ENCODE results near the gene MAN2B1. TPM values are rescaled to one million over a fixed set of nuclear protein-coding genes. Genes with fewer than 3 reads are reported as not detected.

Gene MAN2B1
- total RNA-seq, 4 donors from 2014 or later, result 18.0 to 34.2 (median 29.3) TPM

GRCh38 chr19:12642506-12642905 is 24.0 kb downstream of the MAN2B1 start:
- Histone ChIP-seq H3K9me3 (no peaks in the 10 kb centered on the region), H3K27ac (no peak overlapping the region), H3K36me3 (no peaks in the 10 kb centered on the region), H3K27me3 (no peaks in the 10 kb centered on the region), H3K4me3 (no peak overlapping the region), H3K4me1 (peaks cover 2 to 5% of the 10 kb centered on the region in 2 donors)
- ATAC-seq, result no peak
- no peak for TF ChIP-seq CTCF (IDR thresholded peaks at IDR 0.05 in 4 of 5, conservative IDR thresholded peaks at IDR 0.05 in 1 of 5)
- no peak for TF ChIP-seq POLR2A (IDR thresholded peaks at IDR 0.05)
- DNase-seq, result no peak
- in situ Hi-C loops (cut with MboI; ENCODE audit: low sequenced_read_pairs in 4 of 4), result no loop called here
- intact Hi-C loops (cut with DNase I; ENCODE audit: low total_unique reads), result no loop called here

- in situ Hi-C loops (cut with MboI; ENCODE audit: low sequenced_read_pairs in 4 of 4) (no loop called here), intact Hi-C loops (cut with DNase I; ENCODE audit: low total_unique reads) (no loop called here)
- peaks cover 2 to 5% of the 10 kb centered on the region in 2 donors for H3K4me1 ChIP-seq
- no peak for TF ChIP-seq CTCF (IDR thresholded peaks at IDR 0.05 in 4 of 5, conservative IDR thresholded peaks at IDR 0.05 in 1 of 5)
- TF ChIP-seq POLR2A (IDR thresholded peaks at IDR 0.05), result no peak
- H3K27ac ChIP-seq, result no peak overlapping the region
- no peaks in the 10 kb centered on the region for H3K36me3 ChIP-seq
- H3K27me3 ChIP-seq, result no peaks in the 10 kb centered on the region
- no peak overlapping the region for H3K4me3 ChIP-seq
- no peaks in the 10 kb centered on the region for H3K9me3 ChIP-seq
- ATAC-seq (no peak), DNase-seq (no peak)
These were observed 25.1 kb downstream of the MAN2B1 start for GRCh38 chr19:12641456-12641855.

- H3K4me1 ChIP-seq, result peaks cover 2 to 5% of the 10 kb centered on the region in 2 donors
- intact Hi-C loops (cut with DNase I; ENCODE audit: low total_unique reads), result no loop called here
- no peak overlapping the region for H3K27ac ChIP-seq
- no peaks in the 10 kb centered on the region for H3K9me3 ChIP-seq
- no peaks in the 10 kb centered on the region for H3K27me3 ChIP-seq
- no peaks in the 10 kb centered on the region for H3K36me3 ChIP-seq
- TF ChIP-seq CTCF (IDR thresholded peaks at IDR 0.05 in 4 of 5, conservative IDR thresholded peaks at IDR 0.05 in 1 of 5) (peak; percentile 27 to 74 (median 46)), POLR2A (IDR thresholded peaks at IDR 0.05) (no peak)
- ATAC-seq, result peak in 1 of 2 donors; percentile 76
- peak; percentile 32 to 63 for DNase-seq
- peak overlapping the region; percentile 14 to 32 (median 26) for H3K4me3 ChIP-seq
- in situ Hi-C loops (cut with MboI; ENCODE audit: low sequenced_read_pairs in 4 of 4), result no loop called here
These were observed 26.5 kb downstream of the MAN2B1 start for GRCh38 chr19:12639901-12640613.

- peaks cover 2 to 5% of the 10 kb centered on the region in 2 donors for H3K4me1 ChIP-seq
- H3K4me3 ChIP-seq, result no peak overlapping the region
- no peaks in the 10 kb centered on the region for H3K9me3 ChIP-seq
- ATAC-seq, result no peak
- TF ChIP-seq CTCF (IDR thresholded peaks at IDR 0.05 in 4 of 5, conservative IDR thresholded peaks at IDR 0.05 in 1 of 5) (no peak), POLR2A (IDR thresholded peaks at IDR 0.05) (no peak)
- intact Hi-C loops (cut with DNase I; ENCODE audit: low total_unique reads), result no loop called here
- H3K27ac ChIP-seq, result no peak overlapping the region
- DNase-seq, result no peak
- in situ Hi-C loops (cut with MboI; ENCODE audit: low sequenced_read_pairs in 4 of 4), result no loop called here
- H3K27me3 ChIP-seq, result no peaks in the 10 kb centered on the region
- H3K36me3 ChIP-seq, result no peaks in the 10 kb centered on the region
These were observed 27.8 kb downstream of the MAN2B1 start for GRCh38 chr19:12638611-12639182.
